Mucosa of descending colon (tissue), 3 donors: Measurements from ENCODE around the gene TST. TPM values are rescaled to one million over a fixed set of nuclear protein-coding genes. Genes with fewer than 3 reads are reported as not detected.

ENCODE experiments used
- ATAC-seq: fragments of 200-7000 bp; cut with Tn5 transposase; one replicate; pipeline ENCODE4 v1.9.1; 2020; ENCODE audit warnings: mild to moderate bottlenecking, moderate library complexity
- DNase-seq, 3 donors: peaks; one replicate each; pipeline ENCODE4 v3.0.0-alpha.2; 2020
- H3K36me3 ChIP-seq: fragments of 200-600 bp; one replicate; pipeline ENCODE4 v1.8.0; 2021; ENCODE audit warnings: low read depth, mild to moderate bottlenecking
- H3K4me1 ChIP-seq: fragments of 200-600 bp; one replicate; pipeline ENCODE4 v1.8.0; 2021; ENCODE audit warnings: low read depth, mild to moderate bottlenecking
- H3K4me3 ChIP-seq: fragments of 200-600 bp; one replicate; pipeline ENCODE4 v1.8.0; 2021; ENCODE audit warnings: mild to moderate bottlenecking
- H3K9me3 ChIP-seq: fragments of 200-600 bp; one replicate; pipeline ENCODE4 v1.8.0; 2021; ENCODE audit warnings: mild to moderate bottlenecking
- CTCF ChIP-seq: fragments of 200-600 bp; IDR thresholded peaks from one replicate; pipeline ENCODE4 v1.8.0; 2022; ENCODE audit warnings: antibody characterized with exemption, mild to moderate bottlenecking
- intact Hi-C, 2 donors: fragments of 100-400 bp; cut with DNase I in 1 of 2; cut with micrococcal nuclease in 1 of 2; formaldehyde crosslinking; loops; one replicate each; pipeline versions ENCODE4 v1.11.0 to v1.11.1; 2022; cut with DNase I, micrococcal nuclease
- total RNA-seq, 3 donors: library from RNA; stranded (reverse); fragmentation: NEBNext Ultra II Directional in 2 of 3; extraction: Animal tissue kit (Norgen Biotek cat#: 25700) in 2 of 3; gene quantifications; one replicate each; pipeline versions ENCODE4 v1.2.1 to v1.2.4, GENCODE V29; 2021 to 2023
- donor health status: DM: no; HTN: no; CAD: no; lungs with moderate emphysema.
- donor health status: DM: no; HTN: no; CAD: no.
- donor health status: DM: no; HTN: yes; CAD: no.

Gene TST
- total RNA-seq, 3 donors from 2014 or later: 170 to 494 (median 337) TPM

- TF ChIP-seq CTCF: no peak
- intact Hi-C loops: no loop called here
- DNase-seq (no peak), ATAC-seq (no peak)
- Histone ChIP-seq H3K4me3 (no peak overlapping the region), H3K4me1 (peaks cover 27% of the 10 kb centered on the region), H3K36me3 (no peaks in the 10 kb centered on the region), H3K9me3 (no peaks in the 10 kb centered on the region)
These were observed 20.2 kb upstream of the TST start for GRCh38 chr22:37039466-37039865.

- intact Hi-C loops: no loop called here
- no peaks in the 10 kb centered on the region for H3K9me3 ChIP-seq
- DNase-seq: no peak
- peaks cover 25% of the 10 kb centered on the region for H3K4me1 ChIP-seq
- no peak for TF ChIP-seq CTCF
- no peak overlapping the region for H3K4me3 ChIP-seq
- no peak for ATAC-seq
- H3K36me3 ChIP-seq: no peaks in the 10 kb centered on the region
These were observed 18.4 kb upstream of the TST start for GRCh38 chr22:37037669-37038068.

GRCh38 chr22:37036655-37037377 is 17.6 kb upstream of the TST start:
- no peak for TF ChIP-seq CTCF
- intact Hi-C loops: no loop called here
- no peak for DNase-seq
- Histone ChIP-seq H3K4me1 (peaks cover 30% of the 10 kb centered on the region), H3K4me3 (no peak overlapping the region), H3K36me3 (no peaks in the 10 kb centered on the region), H3K9me3 (no peaks in the 10 kb centered on the region)
- no peak for ATAC-seq

- no peaks in the 10 kb centered on the region for H3K9me3 ChIP-seq
- peak; percentile 27 for ATAC-seq
- peaks cover 21% of the 10 kb centered on the region for H3K4me1 ChIP-seq
- H3K4me3 ChIP-seq: no peak overlapping the region
- no peak for TF ChIP-seq CTCF
- no peaks in the 10 kb centered on the region for H3K36me3 ChIP-seq
- DNase-seq: peak; percentile 42 to 61 (median 58)
- intact Hi-C loops: no loop called here
These were observed 14.6 kb upstream of the TST start for GRCh38 chr22:37033605-37034430.

GRCh38 chr22:37032535-37033460 is 13.6 kb upstream of the TST start:
- intact Hi-C loops: no loop called here

More at GRCh38 chr22:37032535-37033460, 13.6 kb upstream of the TST start:
- Histone ChIP-seq H3K4me1 (peaks cover 21% of the 10 kb centered on the region), H3K36me3 (no peaks in the 10 kb centered on the region), H3K4me3 (no peak overlapping the region), H3K9me3 (no peaks in the 10 kb centered on the region)
- peak; percentile 87 to 90 (median 88) for DNase-seq
- peak; percentile 94 for ATAC-seq
- TF ChIP-seq CTCF: no peak
